Fibroblast of the aortic adventitia (primary cell): Measurements from ENCODE around the gene KLF9. TPM values are rescaled to one million over a fixed set of nuclear protein-coding genes. Genes with fewer than 3 reads are reported as not detected.

Experiments used
- DNase-seq: peaks from one replicate; pipeline ENCODE4 v3.0.0-alpha.2; 2010; ENCODE audit warnings: low read depth
- H3K4me3 ChIP-seq: 2 replicates; pipeline ENCODE4 v1.5.1; 2011; ENCODE audit warnings: low read depth, mild to moderate bottlenecking, control low read depth, low read length, moderate library complexity
- total RNA-seq: library from RNA; depleted of rRNA; stranded (reverse); fragments of >200 nt; gene quantifications from 2 replicates; pipeline ENCODE4 v1.2.3, GENCODE V29; 2012; ENCODE audit warnings: low replicate concordance
- TF ChIP-seq, protein P1 (sequence below): IDR thresholded peaks from 2 replicates; pipeline ENCODE4 v1.5.1; 2011; ENCODE audit warnings: mild to moderate bottlenecking, low read length, control low read depth, inconsistent platforms; ENCODE audit not compliant: insufficient read depth

Gene KLF9
- total RNA-seq, 1 donor, result 30.4 TPM

DNA sequence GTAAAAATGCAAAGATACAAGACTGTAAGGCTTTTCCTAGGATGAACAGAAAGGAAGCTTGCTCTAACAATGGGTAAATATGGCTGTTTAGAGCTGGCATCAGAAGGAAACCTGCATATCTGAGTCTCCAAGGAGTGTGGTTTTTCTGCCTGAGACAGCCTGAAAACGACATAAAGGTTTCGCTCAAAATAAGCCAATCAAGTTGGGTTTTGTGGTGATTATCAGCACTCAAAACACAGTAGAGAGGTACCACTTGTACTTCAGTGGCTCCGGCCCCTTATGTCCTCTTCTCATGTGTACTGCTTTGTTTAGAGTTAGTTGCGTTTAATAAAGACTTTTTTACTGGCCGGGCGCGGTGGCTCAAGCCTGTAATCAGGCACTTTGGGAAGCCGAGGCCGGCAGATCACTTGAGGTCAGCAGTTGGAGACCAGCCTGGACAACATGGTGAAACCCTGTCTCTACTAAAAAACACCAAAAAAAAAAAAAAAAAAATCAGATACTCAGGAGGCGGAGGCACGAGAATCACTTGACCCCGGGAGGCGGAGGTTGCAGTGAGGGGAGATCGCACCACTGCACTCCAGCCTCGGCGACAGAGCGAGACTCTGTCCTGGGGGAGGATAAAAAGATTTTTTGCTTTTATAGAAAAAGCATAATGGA, 39.4 kb downstream of the KLF9 start:
- no peak overlapping the region for H3K4me3 ChIP-seq
- no peak for DNase-seq
- TF ChIP-seq, protein P1, sequence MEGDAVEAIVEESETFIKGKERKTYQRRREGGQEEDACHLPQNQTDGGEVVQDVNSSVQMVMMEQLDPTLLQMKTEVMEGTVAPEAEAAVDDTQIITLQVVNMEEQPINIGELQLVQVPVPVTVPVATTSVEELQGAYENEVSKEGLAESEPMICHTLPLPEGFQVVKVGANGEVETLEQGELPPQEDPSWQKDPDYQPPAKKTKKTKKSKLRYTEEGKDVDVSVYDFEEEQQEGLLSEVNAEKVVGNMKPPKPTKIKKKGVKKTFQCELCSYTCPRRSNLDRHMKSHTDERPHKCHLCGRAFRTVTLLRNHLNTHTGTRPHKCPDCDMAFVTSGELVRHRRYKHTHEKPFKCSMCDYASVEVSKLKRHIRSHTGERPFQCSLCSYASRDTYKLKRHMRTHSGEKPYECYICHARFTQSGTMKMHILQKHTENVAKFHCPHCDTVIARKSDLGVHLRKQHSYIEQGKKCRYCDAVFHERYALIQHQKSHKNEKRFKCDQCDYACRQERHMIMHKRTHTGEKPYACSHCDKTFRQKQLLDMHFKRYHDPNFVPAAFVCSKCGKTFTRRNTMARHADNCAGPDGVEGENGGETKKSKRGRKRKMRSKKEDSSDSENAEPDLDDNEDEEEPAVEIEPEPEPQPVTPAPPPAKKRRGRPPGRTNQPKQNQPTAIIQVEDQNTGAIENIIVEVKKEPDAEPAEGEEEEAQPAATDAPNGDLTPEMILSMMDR, result no peak

DNA sequence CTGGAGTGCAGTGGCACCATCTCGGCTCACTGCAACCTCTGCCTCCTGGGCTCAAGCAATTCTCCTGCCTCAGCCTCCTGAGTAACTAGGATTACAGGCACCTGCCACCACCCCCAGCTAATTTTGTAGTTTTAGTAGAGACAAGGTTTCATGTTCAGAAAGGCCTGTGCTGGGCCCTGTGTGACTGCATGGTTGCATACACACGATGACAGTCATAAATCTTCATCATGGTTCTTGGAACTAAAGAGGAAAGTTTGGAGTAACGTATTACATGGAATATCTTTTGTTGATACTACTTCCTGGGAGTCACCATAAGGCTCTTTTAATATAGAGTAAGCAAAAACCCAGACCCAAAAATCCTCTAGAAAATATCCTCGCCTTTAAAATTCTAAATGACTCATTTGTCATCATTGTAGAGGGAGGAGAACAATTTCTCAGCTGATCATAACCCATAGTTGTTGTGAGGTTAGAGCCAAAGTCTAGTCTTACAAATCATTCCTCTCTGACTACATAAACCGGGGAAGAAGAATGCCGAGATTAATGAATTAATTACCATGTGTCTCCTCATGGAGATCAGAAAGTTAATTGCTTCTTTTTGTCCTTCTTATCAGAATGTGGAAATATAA, 47.0 kb downstream of the KLF9 start:
- no peak for DNase-seq
- TF ChIP-seq, protein P1, result no peak
- H3K4me3 ChIP-seq, result no peak overlapping the region

DNA sequence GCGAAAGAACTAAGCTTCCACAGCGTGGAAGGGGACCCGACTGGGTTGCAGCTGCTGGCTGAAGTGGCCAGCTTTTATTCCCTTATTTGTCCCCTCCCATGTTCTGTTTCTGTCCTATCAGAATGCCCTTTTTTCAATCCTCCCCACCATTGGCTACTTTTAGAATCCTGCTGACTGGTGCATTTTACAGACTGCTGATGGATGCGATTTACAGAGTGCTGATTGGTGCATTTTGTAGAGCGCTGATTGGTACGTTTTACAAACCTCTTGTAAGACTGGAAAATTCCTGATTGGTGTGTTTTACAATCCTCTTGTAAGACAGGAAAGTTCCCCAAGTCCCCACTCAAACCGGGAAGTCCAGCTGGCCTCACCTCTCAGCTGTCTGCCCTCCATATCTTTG, 50.7 kb downstream of the KLF9 start:
- TF ChIP-seq, protein P1, result no peak
- no peak for DNase-seq
- H3K4me3 ChIP-seq, result no peak overlapping the region

DNA sequence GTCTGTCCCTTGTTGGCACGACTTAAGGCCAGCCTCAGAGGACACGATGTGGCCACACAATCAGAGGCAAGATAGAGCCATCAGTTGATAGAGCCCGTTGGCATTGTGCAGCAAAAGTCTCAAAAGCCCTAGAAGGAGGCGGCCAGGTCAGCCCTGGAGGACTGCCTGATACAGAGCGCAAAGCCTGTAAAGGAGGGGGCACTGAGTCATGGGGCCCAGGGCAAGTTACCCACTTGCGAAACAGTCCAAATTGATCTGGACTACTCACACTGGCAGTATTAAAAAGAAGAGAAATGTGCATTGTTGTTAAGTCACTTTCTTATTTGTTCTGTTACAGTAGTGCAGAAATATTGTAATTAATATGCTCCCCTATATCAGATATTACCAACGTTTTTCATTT, 51.5 kb downstream of the KLF9 start:
- TF ChIP-seq, protein P1, result no peak
- peak; percentile 16 for DNase-seq
- H3K4me3 ChIP-seq, result no peak overlapping the region

DNA sequence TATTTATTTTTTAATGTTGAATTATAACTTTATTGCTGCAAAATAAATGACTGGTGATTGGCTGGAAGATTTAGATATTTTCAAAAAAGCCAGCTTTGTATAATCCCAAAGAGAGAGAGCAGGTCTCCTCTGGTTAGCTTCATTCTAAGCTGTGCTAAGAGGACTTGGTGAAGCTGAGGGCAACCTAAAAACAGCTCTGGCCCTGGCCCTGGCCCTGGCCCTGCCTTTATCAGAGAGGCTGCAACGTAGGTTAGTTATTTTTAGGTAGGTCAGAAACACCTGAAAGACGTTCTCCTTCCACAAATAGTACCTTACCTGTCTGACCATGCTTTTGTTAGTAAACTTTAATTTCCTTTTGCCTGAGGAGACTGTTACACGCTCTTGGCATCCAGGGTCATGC, 58.7 kb downstream of the KLF9 start:
- DNase-seq, result no peak
- H3K4me3 ChIP-seq, result no peak overlapping the region
- TF ChIP-seq, protein P1, result no peak

DNA sequence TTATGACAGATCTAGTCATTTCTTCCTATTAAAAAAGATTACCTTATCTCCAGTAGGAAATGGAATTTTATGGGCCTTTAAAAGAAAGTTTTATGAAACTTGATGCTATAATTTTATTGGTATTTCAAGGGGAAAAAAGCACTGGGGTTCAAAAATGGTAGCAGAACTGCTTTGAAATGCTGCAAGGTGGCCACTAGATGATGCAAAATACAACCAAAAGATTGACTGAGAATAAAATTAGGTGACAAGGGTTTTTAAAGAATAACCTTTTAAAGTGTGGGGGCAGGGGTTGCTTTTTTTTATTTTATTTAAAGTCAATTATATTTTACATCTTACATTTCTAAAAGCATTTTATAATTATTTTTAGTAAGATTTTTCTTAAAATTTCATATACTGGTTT, 61.7 kb downstream of the KLF9 start:
- peak; percentile 58 for DNase-seq
- TF ChIP-seq, protein P1, result peak; percentile 73
- H3K4me3 ChIP-seq, result no peak overlapping the region
